Kidney capillary endothelial cell (primary cell): ENCODE data around the gene ADAMTSL2.

Experiments used
- DNase-seq: peaks from one replicate; pipeline ENCODE4 v3.0.0-alpha.2; 2018; ENCODE audit warnings: low spot score

Gene ADAMTSL2

GRCh38 chr9:133606708-133607025 lies 72.2 kb downstream of the ADAMTSL2 start:
- DNase-seq: no peak

- DNase-seq: no peak
Measured at GRCh38 chr9:133607381-133607780, 72.9 kb downstream of the ADAMTSL2 start.

- DNase-seq: no peak
Measured at GRCh38 chr9:133607976-133608375, 73.5 kb downstream of the ADAMTSL2 start.

DNA sequence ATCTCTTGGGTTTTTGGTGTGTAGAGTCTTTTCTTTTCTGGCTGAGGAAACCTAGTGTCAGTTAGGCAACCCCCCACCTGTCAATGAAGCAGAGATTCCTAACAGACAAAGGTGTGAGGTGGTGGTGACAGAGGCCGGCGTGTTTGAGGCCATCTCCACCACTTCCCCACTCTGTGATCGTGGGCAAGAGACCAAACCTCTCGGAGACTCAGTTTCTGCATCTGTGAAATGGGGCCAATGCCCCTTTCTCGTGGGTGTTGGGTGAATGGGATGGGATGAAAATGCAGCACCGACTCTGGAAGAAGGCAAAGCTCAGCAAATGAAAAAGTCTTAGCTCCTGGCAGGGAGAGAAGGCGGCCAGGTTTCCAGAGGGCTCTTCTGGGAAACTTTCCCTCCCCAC lies 73.9 kb downstream of the ADAMTSL2 start:
- DNase-seq: no peak

DNA sequence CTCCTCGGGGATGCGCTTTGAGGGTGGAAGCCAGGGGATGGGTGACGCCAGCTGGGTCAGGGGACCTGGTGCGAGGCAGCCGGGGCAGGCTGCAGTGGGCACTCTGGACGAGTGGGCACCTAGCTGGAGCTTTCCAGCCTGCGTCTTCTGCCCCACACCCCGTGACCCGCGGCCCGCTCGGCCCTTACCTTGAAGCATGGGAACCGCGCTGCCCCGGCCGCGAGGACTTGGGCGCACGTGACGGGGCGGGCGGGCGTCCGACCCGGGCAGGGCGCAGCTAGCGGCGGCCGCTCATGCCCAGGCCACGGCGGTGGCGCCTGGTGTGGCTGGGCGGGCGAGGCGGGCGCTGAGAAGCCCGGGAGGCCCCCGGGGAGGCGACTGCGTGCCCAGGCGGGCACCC lies 74.4 kb downstream of the ADAMTSL2 start:
- no peak for DNase-seq

- peak; percentile 45 for DNase-seq
Measured at GRCh38 chr9:133609311-133610098, 75.0 kb downstream of the ADAMTSL2 start, which contains the start of gene FAM163B. Gene FAM163B, minus strand, starts transcription at chr9:133609389. Its CDS starts 29,166 bp downstream, at chr9:133580223.

- no peak for DNase-seq
Measured at GRCh38 chr9:133610845-133611244, 76.3 kb downstream of the ADAMTSL2 start.

- no peak for DNase-seq
Measured at GRCh38 chr9:133612051-133612450, 77.5 kb downstream of the ADAMTSL2 start.

- DNase-seq: no peak
Measured at GRCh38 chr9:133612816-133613215, 78.3 kb downstream of the ADAMTSL2 start.

DNA sequence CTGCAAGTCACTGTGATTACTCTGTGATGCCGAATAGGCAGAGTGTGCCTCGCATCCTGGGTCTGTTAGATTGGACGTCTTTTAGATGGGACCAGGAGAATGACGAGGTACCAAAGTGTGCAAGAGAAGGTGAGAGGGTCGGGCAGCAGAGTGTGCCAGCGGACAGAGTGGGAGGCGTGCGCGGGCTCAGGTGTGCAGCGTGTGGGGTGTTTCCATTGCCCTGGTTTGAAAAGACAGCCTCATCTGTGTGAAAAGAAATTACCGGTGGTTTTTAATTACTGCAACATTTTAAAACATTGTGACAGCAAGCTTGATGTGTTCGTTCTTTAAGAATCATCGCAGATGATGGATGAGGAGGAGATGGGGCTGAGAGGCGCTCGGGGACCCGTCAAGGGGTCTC lies 78.9 kb downstream of the ADAMTSL2 start:
- no peak for DNase-seq

GRCh38 chr9:133614056-133614455 lies 79.6 kb downstream of the ADAMTSL2 start:
- DNase-seq: no peak

- DNase-seq: no peak
Measured at GRCh38 chr9:133614678-133615077, 80.2 kb downstream of the ADAMTSL2 start.

GRCh38 chr9:133615186-133615585 lies 80.7 kb downstream of the ADAMTSL2 start:
- DNase-seq: no peak

GRCh38 chr9:133615606-133616188 lies 81.2 kb downstream of the ADAMTSL2 start:
- no peak for DNase-seq

- DNase-seq: no peak
Measured at GRCh38 chr9:133616643-133617405, 82.3 kb downstream of the ADAMTSL2 start.

DNA sequence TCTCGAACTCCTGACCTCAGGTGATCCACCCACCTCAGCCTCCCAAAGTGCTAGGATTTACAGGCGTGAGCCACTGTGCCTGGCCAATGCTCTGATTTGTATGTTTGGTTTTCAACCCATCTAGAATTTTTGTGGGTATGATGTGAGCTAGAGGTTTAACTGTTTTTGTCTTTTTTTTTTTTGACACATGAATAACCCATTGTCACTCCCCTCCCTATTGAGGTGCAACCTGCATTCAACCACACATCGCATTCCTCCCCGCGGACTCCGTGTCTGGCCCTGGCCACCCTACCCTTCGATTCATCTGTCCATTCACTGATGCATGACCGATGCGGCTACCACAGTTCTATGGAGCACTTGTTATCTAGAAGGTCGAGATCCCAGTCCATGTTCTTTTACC lies 84.2 kb downstream of the ADAMTSL2 start:
- no peak for DNase-seq

DNA sequence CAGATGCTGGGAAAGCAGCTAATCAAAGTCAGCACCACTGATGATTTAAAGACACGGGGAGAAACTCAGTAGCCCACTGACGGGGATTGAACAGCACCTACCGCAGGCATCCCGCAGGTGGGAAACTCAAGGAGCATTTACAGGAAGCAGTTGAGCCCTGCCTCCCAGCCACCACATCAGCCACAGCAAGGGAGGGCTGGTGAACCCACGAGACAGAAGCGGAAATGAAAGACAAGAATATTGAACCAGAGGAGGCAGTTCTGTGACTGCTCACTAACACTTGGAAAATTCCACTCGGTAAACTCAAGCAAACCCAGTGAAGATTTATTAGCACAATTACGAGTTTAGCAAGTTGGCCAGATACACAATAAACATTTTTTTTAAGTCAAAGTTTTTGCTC lies 85.3 kb downstream of the ADAMTSL2 start:
- no peak for DNase-seq

- no peak for DNase-seq
Measured at GRCh38 chr9:133621725-133622267, 87.3 kb downstream of the ADAMTSL2 start.

- DNase-seq: no peak
Measured at GRCh38 chr9:133622555-133622954, 88.1 kb downstream of the ADAMTSL2 start.
